ENCODE results near the gene KRTAP10-7. TPM values are rescaled to one million over a fixed set of nuclear protein-coding genes. Genes with fewer than 3 reads are reported as not detected.

Gene KRTAP10-7
- total RNA-seq, 3 donors from 2014 or later (not counting 1 experiment from before 2014, with no cell fraction given): not detected

- DNase-seq (no peak), ATAC-seq (no peak)
- no peaks in the 10 kb centered on the region for H3K4me1 ChIP-seq (ENCODE audit: control insufficient read depth, insufficient read depth, low read length)
- no peaks in the 10 kb centered on the region for H3K36me3 ChIP-seq (ENCODE audit: control insufficient read depth, insufficient read depth, low read length)
- peaks cover 2% of the 10 kb centered on the region for H3K9me3 ChIP-seq (ENCODE audit: control insufficient read depth, insufficient read depth, low read length)
- peaks cover 0 to 2% of the 10 kb centered on the region in 2 donors for H3K9me3 Mint-ChIP-seq
- H3K27me3 Mint-ChIP-seq (ENCODE audit: low read depth in 2 of 2): peaks cover 30 to 33% of the 10 kb centered on the region in 2 donors
- H3K4me3 Mint-ChIP-seq: no peak overlapping the region
- 45% methylated on average over 21 of the region's 21 CpGs for WGBS (ENCODE audit: insufficient coverage)
- H3K27ac Mint-ChIP-seq: no peak overlapping the region
- H3K27me3 ChIP-seq (ENCODE audit: control insufficient read depth, insufficient read depth, low read length): no peaks in the 10 kb centered on the region
- no peak overlapping the region for H3K27ac ChIP-seq (ENCODE audit: low read length)
- H3K4me3 ChIP-seq (ENCODE audit: low read length): no peak overlapping the region
- TF ChIP-seq, protein P1, sequence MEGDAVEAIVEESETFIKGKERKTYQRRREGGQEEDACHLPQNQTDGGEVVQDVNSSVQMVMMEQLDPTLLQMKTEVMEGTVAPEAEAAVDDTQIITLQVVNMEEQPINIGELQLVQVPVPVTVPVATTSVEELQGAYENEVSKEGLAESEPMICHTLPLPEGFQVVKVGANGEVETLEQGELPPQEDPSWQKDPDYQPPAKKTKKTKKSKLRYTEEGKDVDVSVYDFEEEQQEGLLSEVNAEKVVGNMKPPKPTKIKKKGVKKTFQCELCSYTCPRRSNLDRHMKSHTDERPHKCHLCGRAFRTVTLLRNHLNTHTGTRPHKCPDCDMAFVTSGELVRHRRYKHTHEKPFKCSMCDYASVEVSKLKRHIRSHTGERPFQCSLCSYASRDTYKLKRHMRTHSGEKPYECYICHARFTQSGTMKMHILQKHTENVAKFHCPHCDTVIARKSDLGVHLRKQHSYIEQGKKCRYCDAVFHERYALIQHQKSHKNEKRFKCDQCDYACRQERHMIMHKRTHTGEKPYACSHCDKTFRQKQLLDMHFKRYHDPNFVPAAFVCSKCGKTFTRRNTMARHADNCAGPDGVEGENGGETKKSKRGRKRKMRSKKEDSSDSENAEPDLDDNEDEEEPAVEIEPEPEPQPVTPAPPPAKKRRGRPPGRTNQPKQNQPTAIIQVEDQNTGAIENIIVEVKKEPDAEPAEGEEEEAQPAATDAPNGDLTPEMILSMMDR (IDR thresholded peaks at IDR 0.05): no peak
- intact Hi-C loops (cut with micrococcal nuclease): no loop called here
- H3K4me1 Mint-ChIP-seq: peaks cover 0 to 11% of the 10 kb centered on the region in 2 donors
- H3K36me3 Mint-ChIP-seq: peaks cover 5% of the 10 kb centered on the region
These were observed 25.7 kb upstream of the KRTAP10-7 start for GRCh38 chr21:44574457-44575306.

DNA sequence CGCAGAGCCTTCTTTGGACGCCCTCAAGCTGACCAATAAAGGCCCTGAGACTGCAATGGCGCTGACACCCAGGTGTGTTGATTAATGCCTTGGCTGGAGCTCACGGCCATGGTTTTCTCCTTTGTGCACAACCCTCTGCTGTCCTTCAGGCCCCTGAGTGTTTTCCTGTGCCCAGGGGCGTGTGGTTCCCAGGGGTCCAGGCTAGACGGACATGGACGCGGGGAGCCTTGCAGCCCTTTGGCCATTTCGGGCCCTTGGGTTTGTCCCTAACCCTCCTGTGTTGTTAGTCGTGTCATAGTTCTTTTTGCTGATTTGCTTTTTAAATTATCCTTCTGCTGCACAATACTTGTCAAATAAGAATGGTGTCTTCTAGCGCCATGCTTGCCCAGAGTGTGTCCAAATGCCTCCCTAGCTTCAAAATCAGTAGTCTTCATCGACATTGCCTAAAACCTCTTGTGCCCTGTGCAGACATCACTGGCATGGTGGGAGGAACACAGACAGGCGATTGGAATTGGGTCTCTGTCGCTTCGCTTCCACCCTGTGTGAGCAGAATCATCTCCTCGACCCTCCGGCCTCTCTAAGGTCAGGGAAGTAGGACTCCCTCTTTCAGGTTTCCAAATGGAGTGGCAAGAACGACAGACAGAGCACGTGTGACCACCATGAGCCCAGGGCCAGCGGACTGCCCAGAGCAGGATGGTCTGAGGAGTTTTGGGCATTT, 24.9 kb upstream of the KRTAP10-7 start:
- Histone ChIP-seq H3K4me1 (ENCODE audit: control insufficient read depth, insufficient read depth, low read length) (no peaks in the 10 kb centered on the region), H3K27me3 (ENCODE audit: control insufficient read depth, insufficient read depth, low read length) (no peaks in the 10 kb centered on the region), H3K36me3 (ENCODE audit: control insufficient read depth, insufficient read depth, low read length) (no peaks in the 10 kb centered on the region), H3K9me3 (ENCODE audit: control insufficient read depth, insufficient read depth, low read length) (peaks cover 2% of the 10 kb centered on the region), H3K27ac (ENCODE audit: low read length) (no peak overlapping the region), H3K4me3 (ENCODE audit: low read length) (no peak overlapping the region)
- Mint-ChIP-seq H3K9me3 (peaks cover 0 to 5% of the 10 kb centered on the region in 2 donors), H3K4me3 (no peak overlapping the region), H3K4me1 (peaks cover under 1 to 17% of the 10 kb centered on the region in 2 donors), H3K27ac (no peak overlapping the region), H3K36me3 (peaks cover 5% of the 10 kb centered on the region), H3K27me3 (ENCODE audit: low read depth in 2 of 2) (peaks cover 33 to 40% of the 10 kb centered on the region in 2 donors)
- intact Hi-C loops (cut with micrococcal nuclease): no loop called here
- DNase-seq (no peak), ATAC-seq (no peak)
- TF ChIP-seq, protein P1 (IDR thresholded peaks at IDR 0.05): no peak
- 92% methylated on average over 20 of the region's 20 CpGs for WGBS (ENCODE audit: insufficient coverage)

DNA sequence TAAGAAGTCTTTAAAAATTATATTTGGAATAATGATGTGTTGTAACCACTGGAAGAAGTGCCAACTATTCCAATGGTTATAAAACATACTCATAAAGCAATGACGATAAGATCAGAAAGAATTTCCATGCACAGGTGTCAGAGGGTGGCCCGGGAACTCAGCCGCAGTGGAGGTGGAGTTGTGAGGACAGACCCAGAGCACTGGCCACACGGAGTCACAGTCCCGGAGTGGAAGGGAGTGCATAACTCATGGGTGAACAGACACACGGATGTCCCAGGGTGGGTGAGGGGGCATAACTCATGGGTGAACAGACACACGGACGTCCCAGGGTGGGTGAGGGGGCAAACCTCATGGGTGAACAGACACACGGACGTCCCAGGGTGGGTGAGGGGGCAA, 24.4 kb upstream of the KRTAP10-7 start:
- Histone ChIP-seq H3K27me3 (ENCODE audit: control insufficient read depth, insufficient read depth, low read length) (no peaks in the 10 kb centered on the region), H3K9me3 (ENCODE audit: control insufficient read depth, insufficient read depth, low read length) (peaks cover 2% of the 10 kb centered on the region), H3K4me3 (ENCODE audit: low read length) (no peak overlapping the region), H3K27ac (ENCODE audit: low read length) (no peak overlapping the region), H3K4me1 (ENCODE audit: control insufficient read depth, insufficient read depth, low read length) (no peaks in the 10 kb centered on the region), H3K36me3 (ENCODE audit: control insufficient read depth, insufficient read depth, low read length) (no peaks in the 10 kb centered on the region)
- intact Hi-C loops (cut with micrococcal nuclease): no loop called here
- Mint-ChIP-seq H3K4me1 (peaks cover 5 to 17% of the 10 kb centered on the region in 2 donors), H3K27me3 (ENCODE audit: low read depth in 2 of 2) (peaks cover 37 to 40% of the 10 kb centered on the region in 2 donors), H3K9me3 (peaks cover 0 to 7% of the 10 kb centered on the region in 2 donors), H3K36me3 (peaks cover 9% of the 10 kb centered on the region), H3K4me3 (no peak overlapping the region), H3K27ac (no peak overlapping the region)
- no peak for DNase-seq
- WGBS (ENCODE audit: insufficient coverage): 86% methylated on average over 8 of the region's 10 CpGs
- ATAC-seq: no peak
- TF ChIP-seq, protein P1 (IDR thresholded peaks at IDR 0.05): no peak

Data from natural killer cell (primary cell).